GF-D8 (cell line): ENCODE measurements around the gene CYLD.
A peak's percentile ranks its signal among the peaks of the same experiment; 100 is the strongest.

Source experiments
- DNase-seq: peaks from one replicate; lab custom pipeline; 2025; lab: John Stamatoyannopoulos, UW

Gene CYLD

GRCh38 chr16:50740736-50741135 lies 1.1 kb upstream of the CYLD start:
- DNase-seq = no peak

- no peak for DNase-seq
Observed at GRCh38 chr16:50741225-50741780, 583 bp upstream of the CYLD start.

- no peak for DNase-seq
Observed at GRCh38 chr16:50742576-50743200, 802 bp downstream of the CYLD start.

GRCh38 chr16:50743581-50744225 lies 1.8 kb downstream of the CYLD start:
- no peak for DNase-seq

- no peak for DNase-seq
Observed at GRCh38 chr16:50744881-50745280, 3.0 kb downstream of the CYLD start.

- DNase-seq = no peak
Observed at GRCh38 chr16:50745940-50746339, 4.1 kb downstream of the CYLD start.

GRCh38 chr16:50747207-50747956 lies 5.5 kb downstream of the CYLD start:
- peak; percentile 85 for DNase-seq

- no peak for DNase-seq
Observed at GRCh38 chr16:50751528-50751927, 9.6 kb downstream of the CYLD start.

GRCh38 chr16:50752471-50753235 lies 10.8 kb downstream of the CYLD start:
- no peak for DNase-seq

- DNase-seq = no peak
Observed at GRCh38 chr16:50756473-50756872, 14.6 kb downstream of the CYLD start.

GRCh38 chr16:50761267-50761666 lies 19.4 kb downstream of the CYLD start:
- no peak for DNase-seq

GRCh38 chr16:50762241-50762640 lies 20.4 kb downstream of the CYLD start:
- no peak for DNase-seq

GRCh38 chr16:50763211-50763610 lies 21.3 kb downstream of the CYLD start:
- no peak for DNase-seq

GRCh38 chr16:50765260-50765659 lies 23.4 kb downstream of the CYLD start:
- no peak for DNase-seq

- DNase-seq = no peak
Observed at GRCh38 chr16:50765861-50766260, 24.0 kb downstream of the CYLD start.

- DNase-seq = no peak
Observed at GRCh38 chr16:50767197-50767596, 25.3 kb downstream of the CYLD start.

GRCh38 chr16:50771366-50771765 lies 29.5 kb downstream of the CYLD start:
- DNase-seq = no peak

- DNase-seq = no peak
Observed at GRCh38 chr16:50774405-50774804, 32.5 kb downstream of the CYLD start.

GRCh38 chr16:50774960-50775359 lies 33.1 kb downstream of the CYLD start:
- no peak for DNase-seq

- no peak for DNase-seq
Observed at GRCh38 chr16:50776037-50776436, 34.2 kb downstream of the CYLD start.

GRCh38 chr16:50778284-50779163 lies 36.6 kb downstream of the CYLD start:
- DNase-seq = no peak
